Sigmoid colon (tissue), 4 donors: Measurements from ENCODE around the gene EPHA1.
"Not testable (repeated sequence)": the region's sequence is repeated elsewhere in the genome, so short reads cannot be mapped to it uniquely, and the experiment has no call there.

Source experiments
- CTCF ChIP-seq, 4 experiments: fragments of 450-650 bp in 3 of 4; fragments of 200-600 bp in 1 of 4; IDR thresholded peaks; one replicate each; pipeline ENCODE4 v1.5.1; 2016 to 2019; ENCODE audit warnings: antibody characterized with exemption in 4 of 4, mild to moderate bottlenecking in 3 of 4, moderate library complexity in 2 of 4
- EP300 ChIP-seq, 4 donors: sonication (generic); formaldehyde crosslinking; IDR thresholded peaks; one replicate each; pipeline ENCODE4 v1.6.1; 2017; ENCODE audit warnings: antibody characterized with exemption in 4 of 4
- POLR2A ChIP-seq, 2 donors: fragments of 450-650 bp; IDR thresholded peaks; one replicate each; pipeline ENCODE4 v1.6.1; 2016; ENCODE audit warnings: antibody characterized with exemption in 2 of 2, mild to moderate bottlenecking in 2 of 2, moderate library complexity in 2 of 2
- POLR2AphosphoS5 ChIP-seq, 4 donors: sonication (generic); formaldehyde crosslinking; IDR thresholded peaks; one replicate each; pipeline ENCODE4 v1.6.1; 2017; ENCODE audit warnings: antibody characterized with exemption in 4 of 4

- TF ChIP-seq POLR2AphosphoS5, POLR2A, CTCF, EP300 (IDR thresholded peaks at IDR 0.05): not testable (repeated sequence)
Observed at GRCh38 chr7:143424476-143424875, 15.8 kb upstream of the EPHA1 start.
